ENCODE data around the gene FAM181B. TPM values are rescaled to one million over a fixed set of nuclear protein-coding genes. Genes with fewer than 3 reads are reported as not detected.

FAM181B gene
- total and polyA plus RNA-seq, 2 of the 13 experiments (the other 11 are each of a cell fraction or from before 2014, with no cell fraction given): not detected

DNA sequence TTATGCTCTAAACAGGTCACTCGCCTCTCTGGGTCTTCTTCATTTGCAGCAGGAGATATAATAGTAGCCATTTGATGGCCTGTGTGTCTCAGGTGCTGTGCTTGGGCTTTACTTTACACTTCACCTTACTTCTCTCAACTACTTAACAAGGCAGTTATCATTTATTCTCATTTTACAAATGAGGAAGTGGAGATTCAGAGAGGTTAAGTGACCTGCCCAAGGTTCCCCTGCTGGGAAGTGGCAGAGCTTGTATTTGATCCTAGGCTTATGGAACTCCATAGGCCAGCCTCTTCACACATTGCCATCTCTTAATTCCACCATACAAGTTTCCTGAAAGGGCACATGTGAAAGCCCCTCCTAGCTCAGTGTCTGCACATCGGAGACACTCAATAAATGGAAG, 30.4 kb downstream of the FAM181B start (continued):
- TF ChIP-seq GLI4 (CRISPR knock-in tag; IDR thresholded peaks at IDR 0.05; ENCODE audit: borderline replicate concordance) (no peak), ETV5 (CRISPR knock-in tag; IDR thresholded peaks at IDR 0.05; ENCODE audit: borderline replicate concordance) (no peak), ZNF703 (CRISPR knock-in tag; IDR thresholded peaks at IDR 0.05; ENCODE audit: borderline replicate concordance) (no peak), ARNT2 (CRISPR knock-in tag; IDR thresholded peaks at IDR 0.05; ENCODE audit: low read depth) (no peak), ZNF709 (CRISPR knock-in tag; IDR thresholded peaks at IDR 0.05) (no peak)
- TF ChIP-seq, protein P1, sequence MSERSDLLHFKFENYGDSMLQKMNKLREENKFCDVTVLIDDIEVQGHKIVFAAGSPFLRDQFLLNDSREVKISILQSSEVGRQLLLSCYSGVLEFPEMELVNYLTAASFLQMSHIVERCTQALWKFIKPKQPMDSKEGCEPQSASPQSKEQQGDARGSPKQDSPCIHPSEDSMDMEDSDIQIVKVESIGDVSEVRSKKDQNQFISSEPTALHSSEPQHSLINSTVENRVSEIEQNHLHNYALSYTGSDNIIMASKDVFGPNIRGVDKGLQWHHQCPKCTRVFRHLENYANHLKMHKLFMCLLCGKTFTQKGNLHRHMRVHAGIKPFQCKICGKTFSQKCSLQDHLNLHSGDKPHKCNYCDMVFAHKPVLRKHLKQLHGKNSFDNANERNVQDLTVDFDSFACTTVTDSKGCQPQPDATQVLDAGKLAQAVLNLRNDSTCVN (CRISPR knock-in tag; IDR thresholded peaks at IDR 0.05; ENCODE audit: borderline replicate concordance): no peak

DNA sequence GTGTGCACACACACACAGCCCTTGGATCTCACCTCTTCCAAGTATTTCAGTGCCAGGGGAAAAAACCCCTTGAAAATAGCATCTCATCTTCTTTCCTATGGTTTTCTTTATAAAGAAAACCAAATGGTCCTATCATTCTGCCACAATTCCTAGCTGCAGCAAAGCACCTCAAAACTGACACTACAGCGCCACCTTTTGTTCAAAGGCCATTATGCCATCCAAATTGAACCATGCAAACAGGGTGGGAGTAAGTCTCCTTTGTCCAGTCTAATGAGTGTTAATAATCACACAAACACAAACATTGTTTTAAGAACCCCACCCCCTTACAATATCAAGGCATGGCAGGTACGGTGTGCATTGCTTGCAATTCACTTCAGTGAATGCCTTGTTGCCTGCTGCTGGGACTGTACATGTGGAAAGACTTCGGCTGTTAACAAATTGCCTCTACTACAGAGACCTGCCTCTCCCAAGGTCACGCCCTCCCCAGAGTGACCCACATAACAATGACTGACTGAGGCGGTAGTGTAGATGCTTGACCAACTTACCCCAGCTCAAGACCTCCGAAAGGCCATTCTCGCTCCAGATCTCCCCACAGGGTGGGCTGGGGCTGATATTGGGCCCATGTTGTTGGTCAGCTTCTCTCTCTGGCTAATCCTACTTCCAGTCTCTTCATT, 31.7 kb downstream of the FAM181B start:
- Histone ChIP-seq H3K27ac (ENCODE audit: extremely low read length, insufficient read depth, low read length) (no peak overlapping the region), H2AFZ (ENCODE audit: low read length) (no peak overlapping the region), H3K4me1 (ENCODE audit: insufficient read depth, low read length) (no peaks in the 10 kb centered on the region), H3K9ac (ENCODE audit: insufficient read depth, low read depth, low read length) (no peak overlapping the region), H3K79me2 (ENCODE audit: insufficient read depth, low read length) (no peaks in the 10 kb centered on the region), H4K20me1 (ENCODE audit: insufficient read depth, low read length) (no peaks in the 10 kb centered on the region), H3K36me3 (replicated peaks in 1 of 2; ENCODE audit: control insufficient read depth in 1 of 2, insufficient read depth in 2 of 2, low read length in 2 of 2) (no peaks in the 10 kb centered on the region), H3K4me3 (replicated peaks in 1 of 3; ENCODE audit: insufficient read depth in 1 of 3, low read depth in 2 of 3, low read length in 3 of 3) (no peak overlapping the region), H3K9me3 (ENCODE audit: low read length) (no peaks in the 10 kb centered on the region), H3K27me3 (ENCODE audit: control insufficient read depth in 1 of 2, insufficient read depth in 2 of 2, low read length in 2 of 2) (no peaks in the 10 kb centered on the region), H3K4me2 (ENCODE audit: low read depth, low read length) (no peak overlapping the region)
- BruUV-seq (replicated peaks): no TSS peak
- peak; percentile 37 for DNase-seq (ENCODE audit: low spot score)
- intact Hi-C loops (cut with micrococcal nuclease; ENCODE audit: unreplicated experiment) (no loop called here), in situ Hi-C loops (cut with HindIII; ENCODE audit: extremely low pct_ligation_motif_present, low pct_unique_long_range_greater_than_20kb) (loop anchor here (25.0 kb wide), 1 partner anchor 1110 kb away; no protein-coding TSS in a partner anchor)
- FAIRE-seq: peak; percentile 28
- TF ChIP-seq, protein P2, sequence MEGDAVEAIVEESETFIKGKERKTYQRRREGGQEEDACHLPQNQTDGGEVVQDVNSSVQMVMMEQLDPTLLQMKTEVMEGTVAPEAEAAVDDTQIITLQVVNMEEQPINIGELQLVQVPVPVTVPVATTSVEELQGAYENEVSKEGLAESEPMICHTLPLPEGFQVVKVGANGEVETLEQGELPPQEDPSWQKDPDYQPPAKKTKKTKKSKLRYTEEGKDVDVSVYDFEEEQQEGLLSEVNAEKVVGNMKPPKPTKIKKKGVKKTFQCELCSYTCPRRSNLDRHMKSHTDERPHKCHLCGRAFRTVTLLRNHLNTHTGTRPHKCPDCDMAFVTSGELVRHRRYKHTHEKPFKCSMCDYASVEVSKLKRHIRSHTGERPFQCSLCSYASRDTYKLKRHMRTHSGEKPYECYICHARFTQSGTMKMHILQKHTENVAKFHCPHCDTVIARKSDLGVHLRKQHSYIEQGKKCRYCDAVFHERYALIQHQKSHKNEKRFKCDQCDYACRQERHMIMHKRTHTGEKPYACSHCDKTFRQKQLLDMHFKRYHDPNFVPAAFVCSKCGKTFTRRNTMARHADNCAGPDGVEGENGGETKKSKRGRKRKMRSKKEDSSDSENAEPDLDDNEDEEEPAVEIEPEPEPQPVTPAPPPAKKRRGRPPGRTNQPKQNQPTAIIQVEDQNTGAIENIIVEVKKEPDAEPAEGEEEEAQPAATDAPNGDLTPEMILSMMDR (CRISPR knock-in tag; IDR thresholded peaks at IDR 0.05): peak; percentile 78
- TF ChIP-seq STAG1 (CRISPR knock-in tag; IDR thresholded peaks at IDR 0.05) (peak; percentile 51), SPEN (CRISPR knock-in tag; IDR thresholded peaks at IDR 0.05; ENCODE audit: low read depth) (no peak)
- CTCF ChIA-PET (ENCODE audit: low intra/inter-chr PET ratio, low total read pairs): no interaction called here
- ATAC-seq: peak; percentile 75
- WGBS (ENCODE audit: low lambda C conversion rate): 0% methylated on average over 1 of the region's 7 CpGs
- POLR2A ChIA-PET: no interaction called here

Data from HepG2 (cell line).